ENCODE measurements around the gene ZNF136. TPM values are rescaled to one million over a fixed set of nuclear protein-coding genes. Genes with fewer than 3 reads are reported as not detected.

Gene ZNF136
- total and polyA plus RNA-seq, 11 donors, result 2.7 to 7.5 (median 4.1) TPM

- ATAC-seq (no peak), DNase-seq (no peak)
- Histone ChIP-seq H3K36me3 (peaks cover 0 to 1% (median 0%) of the 10 kb centered on the region in 9 donors), H3K27me3 (no peaks in the 10 kb centered on the region), H3K4me1 (no peaks in the 10 kb centered on the region), H3K4me3 (no peak overlapping the region), H3K27ac (no peak overlapping the region), H3K9me3 (peaks cover 0 to 27% (median 4%) of the 10 kb centered on the region in 12 donors)
- intact Hi-C loops (cut with DNase I), result no loop called here
- WGBS, 4 donors, result 22 to 38% (median 27%) methylated on average over 2 of the region's 2 CpGs
- TF ChIP-seq CTCF (IDR thresholded peaks at IDR 0.05), result peak; percentile 22 to 65 (median 43)
- TF ChIP-seq POLR2A (IDR thresholded peaks at IDR 0.05), result no peak
These were observed 36.2 kb upstream of the ZNF136 start for GRCh38 chr19:12126707-12127106.

GRCh38 chr19:12133069-12133468 is 29.8 kb upstream of the ZNF136 start:
- H3K27ac ChIP-seq, result no peak overlapping the region
- ATAC-seq, result no peak
- H3K27me3 ChIP-seq, result no peaks in the 10 kb centered on the region
- no peak overlapping the region for H3K4me3 ChIP-seq
- H3K36me3 ChIP-seq, result peaks cover 8 to 54% (median 49%) of the 10 kb centered on the region in 9 donors
- DNase-seq, result no peak
- TF ChIP-seq CTCF (IDR thresholded peaks at IDR 0.05) (no peak), POLR2A (IDR thresholded peaks at IDR 0.05) (no peak)
- WGBS, 4 donors, result 95 to 98% (median 96%) methylated on average over 3 of the region's 3 CpGs
- peaks cover 0 to 56% (median 23%) of the 10 kb centered on the region in 12 donors for H3K9me3 ChIP-seq
- intact Hi-C loops (cut with DNase I), result loop anchor here in 2 of 10 donors (10.0 kb wide), 3 partner anchors 48 to 338 kb away; partner anchors contain the start of genes ZNF491 (in 1 of the 2) and ZNF69 (in 1 of the 2)
- peaks cover 0 to 3% (median 0%) of the 10 kb centered on the region in 12 donors for H3K4me1 ChIP-seq

GRCh38 chr19:12137221-12137940 is 25.5 kb upstream of the ZNF136 start:
- peaks cover 0 to 26% (median 13%) of the 10 kb centered on the region in 12 donors for H3K9me3 ChIP-seq
- TF ChIP-seq POLR2A (IDR thresholded peaks at IDR 0.05) (no peak), CTCF (IDR thresholded peaks at IDR 0.05) (peak in 10 of 12 donors; percentile 8 to 51 (median 38))
- ATAC-seq, result no peak
- no peaks in the 10 kb centered on the region for H3K27me3 ChIP-seq
- no peak for DNase-seq
- H3K4me1 ChIP-seq, result peaks cover 3 to 25% (median 19%) of the 10 kb centered on the region in 12 donors
- H3K4me3 ChIP-seq, result no peak overlapping the region
- WGBS, 4 donors, result 79 to 81% (median 80%) methylated on average over 7 of the region's 7 CpGs
- no peak overlapping the region for H3K27ac ChIP-seq
- intact Hi-C loops (cut with DNase I), result loop anchor here in 3 of 10 donors (5.0 to 10.0 kb wide), 4 partner anchors 53 to 343 kb away; partner anchors contain the start of genes ZNF491 (in 1 of the 3) and ZNF69 (in 1 of the 3)
- peaks cover 8 to 51% (median 46%) of the 10 kb centered on the region in 9 donors for H3K36me3 ChIP-seq

- DNase-seq, result no peak
- Histone ChIP-seq H3K27me3 (no peaks in the 10 kb centered on the region), H3K27ac (peak overlapping the region in 6 of 12 donors; percentile 72 to 91 (median 86)), H3K9me3 (peaks cover 0 to 7% (median 0%) of the 10 kb centered on the region in 12 donors), H3K4me3 (peak overlapping the region; percentile 60 to 98 (median 86)), H3K36me3 (peaks cover 0 to 40% (median 31%) of the 10 kb centered on the region in 9 donors), H3K4me1 (peaks cover 3 to 25% (median 19%) of the 10 kb centered on the region in 12 donors)
- intact Hi-C loops (cut with DNase I), result loop anchor here in 3 of 10 donors (5.0 to 10.0 kb wide), 4 partner anchors 54 to 344 kb away; partner anchors contain the start of genes ZNF491 (in 1 of the 3) and ZNF69 (in 1 of the 3)
- WGBS, 4 donors, result 36 to 51% (median 47%) methylated on average over 13 of the region's 13 CpGs
- no peak for TF ChIP-seq CTCF (IDR thresholded peaks at IDR 0.05)
- no peak for TF ChIP-seq POLR2A (IDR thresholded peaks at IDR 0.05)
- ATAC-seq, result no peak
These were observed 23.6 kb upstream of the ZNF136 start for GRCh38 chr19:12139269-12139668.

Measured in heart left ventricle (tissue), 16 donors.